Endothelial cell of umbilical vein (primary cell): ENCODE data around the gene NECTIN2. TPM values are rescaled to one million over a fixed set of nuclear protein-coding genes. Genes with fewer than 3 reads are reported as not detected.

Experiments used
- BruUV-seq: library from RNA; stranded (reverse); fragments of 400-500 nt; replicated peaks from 2 replicates; lab custom pipeline; 2021; lab: Mats Ljungman, UMichigan
- CTCF ChIA-PET: fragments of 300-600, 350-600 bp; sonication (Branson Sonifier 250); formaldehyde crosslinking; loops from one replicate; lab custom pipeline; 2021; ENCODE audit warnings: antibody characterized with exemption, inconsistent platforms; lab: Charles Lee
- POLR2A ChIA-PET: fragments of 300-600, 350-600 bp; sonication (Branson Sonifier 250); formaldehyde crosslinking; loops from one replicate; lab custom pipeline; 2021; ENCODE audit warnings: antibody characterized with exemption, inconsistent platforms; lab: Charles Lee
- DNase-seq: peaks from one replicate; pipeline ENCODE4 v3.0.0-alpha.2; 2011; ENCODE audit warnings: low read depth, low spot score
- FAIRE-seq: peaks from 2 replicates; lab custom pipeline; 2011; peaks lifted over from hg19 to GRCh38; lab: Jason Lieb, UNC
- H2AFZ ChIP-seq: 2 replicates; pipeline ENCODE4 v1.6.0; 2012; ENCODE audit warnings: low read depth, low read length, control low read depth, inconsistent platforms
- H3K27ac ChIP-seq: 2 replicates; pipeline ENCODE4 v1.5.1; 2011; ENCODE audit warnings: low read depth, mild to moderate bottlenecking, control low read depth, low read length, moderate library complexity; ENCODE audit not compliant: insufficient read depth
- H3K27me3 ChIP-seq, 2 experiments: 2 replicates each; pipeline versions ENCODE4 v1.6.0 to v1.6.1; 2011; ENCODE audit warnings: low read length in 2 of 2, mixed read lengths in 1 of 2; ENCODE audit not compliant: control insufficient read depth in 2 of 2, insufficient read depth in 2 of 2
- H3K36me3 ChIP-seq, 2 experiments: 2 replicates in 1 of 2; 3 replicates in 1 of 2; pipeline ENCODE4 v1.5.1; 2011; ENCODE audit warnings: low read length in 2 of 2, mild to moderate bottlenecking in 1 of 2, moderate library complexity in 1 of 2; ENCODE audit not compliant: control insufficient read depth in 2 of 2, insufficient read depth in 2 of 2; ENCODE audit errors: extremely low read depth in 1 of 2
- H3K4me1 ChIP-seq: 3 replicates; pipeline ENCODE4 v1.5.1; 2011; ENCODE audit warnings: mild to moderate bottlenecking, low read length; ENCODE audit not compliant: control insufficient read depth, insufficient read depth; ENCODE audit errors: extremely low read depth
- H3K4me2 ChIP-seq: 2 replicates; pipeline ENCODE4 v1.6.1; 2011; ENCODE audit warnings: low read length, control low read depth, mixed read lengths; ENCODE audit not compliant: insufficient read depth
- H3K4me3 ChIP-seq, 3 experiments: fragments of 200-600 bp in 1 of 3; sonication (generic), shearing (Covaris generic) in 1 of 3; replicated peaks in 1 of 3; 2 replicates each; pipeline ENCODE4 v1.5.1; 2011 to 2016; ENCODE audit warnings: control low read depth in 3 of 3, low read length in 3 of 3, mild to moderate bottlenecking in 2 of 3, inconsistent platforms in 1 of 3, low read depth in 1 of 3, moderate library complexity in 1 of 3; ENCODE audit not compliant: insufficient read depth in 1 of 3
- H3K79me2 ChIP-seq: 2 replicates; pipeline ENCODE4 v1.6.0; 2012; ENCODE audit warnings: low read length, inconsistent platforms; ENCODE audit not compliant: control insufficient read depth, insufficient read depth
- H3K9ac ChIP-seq: replicated peaks from 2 replicates; pipeline ENCODE3; 2011; ENCODE audit warnings: low read length, control low read depth; ENCODE audit not compliant: insufficient read depth; ENCODE audit errors: extremely low read depth
- H3K9me1 ChIP-seq: replicated peaks from 3 replicates; pipeline ENCODE4 v1.6.0; 2011; ENCODE audit warnings: mild to moderate bottlenecking, low read length; ENCODE audit not compliant: control insufficient read depth, insufficient read depth; ENCODE audit errors: extremely low read depth
- H3K9me3 ChIP-seq: replicated peaks from 2 replicates; pipeline ENCODE4 v1.5.1; 2012; ENCODE audit warnings: low read length, inconsistent platforms; ENCODE audit not compliant: control insufficient read depth, insufficient read depth
- H4K20me1 ChIP-seq: replicated peaks from 2 replicates; pipeline ENCODE3; 2011; ENCODE audit warnings: mild to moderate bottlenecking, low read length; ENCODE audit not compliant: control insufficient read depth, insufficient read depth; ENCODE audit errors: extremely low read depth
- FOS ChIP-seq: IDR thresholded peaks from 2 replicates; pipeline ENCODE4 v1.6.1; 2011; ENCODE audit warnings: mild to moderate bottlenecking, low read length, moderate library complexity, borderline replicate concordance; ENCODE audit not compliant: insufficient read depth
- GATA2 ChIP-seq: IDR thresholded peaks from 2 replicates; pipeline ENCODE4 v1.7.0; 2011; ENCODE audit warnings: low read depth, mild to moderate bottlenecking, moderate library complexity, mixed read lengths, low read length; ENCODE audit not compliant: insufficient read length, insufficient read depth
- POLR2A ChIP-seq: IDR thresholded peaks from 2 replicates; pipeline ENCODE4 v1.6.1; 2012; ENCODE audit warnings: low read depth, mild to moderate bottlenecking, control low read depth, low read length
- POLR2AphosphoS5 ChIP-seq: IDR thresholded peaks from 2 replicates; pipeline ENCODE4 v1.6.1; 2012; ENCODE audit warnings: low read depth, mild to moderate bottlenecking, control low read depth, low read length, moderate library complexity; ENCODE audit not compliant: insufficient read depth
- dilution Hi-C: fragments of 300-500 bp; cut with MboI; formaldehyde crosslinking; loops from one replicate; pipeline ENCODE4 v1.15.0; 2019; ENCODE audit warnings: low sequenced_read_pairs; ENCODE audit not compliant: extremely low pct_ligation_motif_present
- intact Hi-C: fragments of 100-400 bp; cut with micrococcal nuclease; formaldehyde crosslinking; loops from one replicate; pipeline ENCODE4 v1.10.0; 2022
- polyA plus RNA-seq, 4 experiments: library from polyadenylated mRNA; depleted of rRNA in 3 of 4; stranded (reverse) in 3 of 4; unstranded in 1 of 4; fragments of >200 nt; gene quantifications; 2 replicates each; pipeline versions ENCODE4 v1.2.1 to v1.2.3, GENCODE V29; 2011 to 2012; ENCODE audit warnings: missing spikeins in 1 of 4
- total RNA-seq: library from RNA; stranded (reverse); gene quantifications from 2 replicates; pipeline ENCODE4 v1.2.3, GENCODE V29; 2021

NECTIN2 gene
- total and polyA plus RNA-seq, 2 donors (not counting 3 experiments of a cell fraction or from before 2014, with no cell fraction given) = 211 to 238 TPM

DNA sequence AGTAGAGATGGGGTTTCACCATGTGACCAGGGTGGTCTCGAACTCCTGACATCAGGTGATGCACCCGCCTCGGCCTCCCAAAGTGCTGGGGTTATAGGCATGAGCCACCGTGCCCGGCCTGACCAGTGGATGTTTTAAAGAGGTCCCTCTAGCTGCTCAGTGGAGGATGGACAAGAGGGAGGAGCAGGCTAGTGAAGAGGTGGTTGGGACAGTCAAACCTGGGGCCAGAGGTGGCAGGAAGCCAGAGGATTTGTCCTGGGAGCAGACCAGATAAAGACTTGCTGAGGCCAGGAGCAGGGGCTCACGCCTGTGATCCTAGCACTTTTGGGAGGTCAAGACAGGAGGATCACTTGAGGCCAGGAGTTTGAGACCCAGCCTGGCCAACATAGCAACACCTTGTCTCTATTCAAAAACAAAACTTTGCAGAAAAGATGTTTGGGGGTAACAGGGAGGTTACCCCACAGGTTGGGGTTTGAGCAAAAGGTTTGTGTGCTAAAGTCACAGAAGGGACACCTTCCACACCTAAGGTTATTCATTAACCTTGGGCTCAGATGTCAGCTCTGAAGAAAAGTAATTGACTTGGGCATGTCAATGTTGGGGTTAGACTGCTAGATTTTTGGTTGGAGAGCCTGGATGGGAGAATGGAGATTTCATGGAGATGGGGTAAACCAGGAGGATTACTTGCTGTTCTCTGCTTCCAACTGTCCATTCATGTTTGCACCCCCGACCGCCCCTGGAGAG is 28.2 kb upstream of the NECTIN2 start:
- CTCF ChIA-PET = interaction anchor here (0.9 kb wide), 1 partner anchor 27 kb away, joined by 3 read pairs; no protein-coding TSS in a partner anchor
- DNase-seq (no peak), FAIRE-seq (no peak)
- Histone ChIP-seq H2AFZ (no peak overlapping the region), H3K4me2 (no peak overlapping the region), H3K79me2 (no peaks in the 10 kb centered on the region), H3K27ac (no peak overlapping the region), H3K9ac (no peak overlapping the region), H3K9me1 (no peaks in the 10 kb centered on the region), H4K20me1 (no peaks in the 10 kb centered on the region), H3K9me3 (no peaks in the 10 kb centered on the region), H3K27me3 (no peaks in the 10 kb centered on the region), H3K4me1 (peaks cover 3% of the 10 kb centered on the region), H3K36me3 (peaks cover 0 to 5% of the 10 kb centered on the region in 2 experiments), H3K4me3 (no peak overlapping the region)
- POLR2A ChIA-PET = no interaction called here
- BruUV-seq = no TSS peak
- dilution Hi-C loops (no loop called here), intact Hi-C loops (no loop called here)
- TF ChIP-seq FOS (no peak), GATA2 (no peak), POLR2A (no peak)

DNA sequence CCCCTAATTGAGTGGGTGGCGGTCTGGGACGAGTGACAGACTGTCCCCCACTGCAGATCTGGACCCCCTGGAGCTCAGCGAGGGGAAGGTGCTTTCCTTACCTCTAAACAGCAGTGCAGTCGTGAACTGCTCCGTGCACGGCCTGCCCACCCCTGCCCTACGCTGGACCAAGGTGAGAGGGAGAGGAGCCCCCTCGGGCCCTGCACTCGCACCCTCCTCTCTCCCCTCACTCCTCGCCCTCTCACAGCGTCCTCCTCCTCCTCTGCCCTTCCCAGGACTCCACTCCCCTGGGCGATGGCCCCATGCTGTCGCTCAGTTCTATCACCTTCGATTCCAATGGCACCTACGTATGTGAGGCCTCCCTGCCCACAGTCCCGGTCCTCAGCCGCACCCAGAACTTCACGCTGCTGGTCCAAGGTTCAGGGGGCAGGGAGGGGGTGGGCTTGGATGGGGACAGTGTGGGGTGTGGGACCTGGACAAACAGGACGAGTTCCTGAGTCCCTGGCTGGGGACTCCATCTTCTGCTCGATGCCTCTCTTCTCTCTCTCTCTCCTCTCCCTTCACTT is 27.5 kb upstream of the NECTIN2 start:
- Histone ChIP-seq H3K4me3 (no peak overlapping the region), H2AFZ (no peak overlapping the region), H3K4me2 (no peak overlapping the region), H3K9me1 (no peaks in the 10 kb centered on the region), H3K9me3 (no peaks in the 10 kb centered on the region), H4K20me1 (no peaks in the 10 kb centered on the region), H3K27me3 (no peaks in the 10 kb centered on the region), H3K36me3 (peaks cover 0 to 4% of the 10 kb centered on the region in 2 experiments), H3K4me1 (peaks cover 3% of the 10 kb centered on the region), H3K9ac (no peak overlapping the region), H3K79me2 (no peaks in the 10 kb centered on the region), H3K27ac (no peak overlapping the region)
- DNase-seq (no peak), FAIRE-seq (no peak)
- POLR2A ChIA-PET = interaction anchor here (0.6 kb wide), 1 partner anchor 87 kb away, joined by 5 read pairs; the partner anchor contains the start of gene APOE
- intact Hi-C loops = no loop called here
- TF ChIP-seq POLR2AphosphoS5 = no peak
- CTCF ChIA-PET = interaction anchor here (1.3 kb wide), 1 partner anchor 20 kb away, joined by 5 read pairs; no protein-coding TSS in a partner anchor
- no TSS peak for BruUV-seq
- dilution Hi-C loops = no loop called here
